Stimulated activated naive CD4-positive, alpha-beta T cell (primary cell): Measurements from ENCODE around the gene POU2AF3.
"Not testable (repeated sequence)": the region's sequence is repeated elsewhere in the genome, so short reads cannot be mapped to it uniquely, and the experiment has no call there.

Experiments used
- DNase-seq, 6 experiments: peaks; one replicate each; lab custom pipeline; 2025; lab: John Stamatoyannopoulos, UW

The POU2AF3 gene

DNA sequence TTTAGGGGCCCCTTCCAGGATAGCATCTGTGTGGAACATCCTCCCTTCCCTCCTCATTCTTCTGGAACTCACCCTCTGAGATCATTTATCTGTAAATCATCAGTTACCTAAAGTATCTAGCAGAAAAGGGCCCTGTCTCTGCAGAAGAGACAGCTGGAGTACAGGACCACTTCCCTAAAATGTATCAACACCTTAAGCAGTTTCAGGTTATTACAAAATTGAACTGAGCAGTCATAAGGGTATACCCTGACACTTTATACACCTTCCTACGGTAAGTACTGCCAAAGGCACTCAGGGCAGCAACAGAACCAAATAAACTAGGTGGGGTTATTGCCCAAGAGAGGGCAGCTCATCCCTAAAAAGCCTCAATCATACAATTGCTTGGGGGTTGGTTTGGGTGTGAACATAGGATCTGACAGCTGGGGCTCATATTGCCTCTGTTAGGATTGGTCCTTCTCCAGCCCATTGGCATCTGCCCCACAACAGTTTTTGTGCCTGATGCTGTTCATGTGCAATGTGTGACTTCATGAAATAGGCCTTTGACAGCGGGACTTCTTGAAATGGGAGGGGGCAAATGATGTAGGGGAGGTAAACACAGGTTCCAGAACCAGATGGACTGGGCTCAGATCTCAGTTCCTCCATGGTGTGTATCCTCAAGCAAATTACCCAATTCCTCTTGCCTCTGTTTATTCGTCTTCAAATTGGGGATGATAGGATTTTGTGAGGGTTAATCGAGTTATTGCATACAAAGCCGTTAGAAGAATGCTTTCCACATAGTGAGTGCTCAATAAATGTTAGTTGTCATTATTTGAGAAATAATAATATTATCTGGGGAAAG, 2.9 kb downstream of the POU2AF3 start:
- no peak for DNase-seq

- DNase-seq: no peak
Observed at GRCh38 chr11:111301842-111302118, 3.4 kb downstream of the POU2AF3 start.

DNA sequence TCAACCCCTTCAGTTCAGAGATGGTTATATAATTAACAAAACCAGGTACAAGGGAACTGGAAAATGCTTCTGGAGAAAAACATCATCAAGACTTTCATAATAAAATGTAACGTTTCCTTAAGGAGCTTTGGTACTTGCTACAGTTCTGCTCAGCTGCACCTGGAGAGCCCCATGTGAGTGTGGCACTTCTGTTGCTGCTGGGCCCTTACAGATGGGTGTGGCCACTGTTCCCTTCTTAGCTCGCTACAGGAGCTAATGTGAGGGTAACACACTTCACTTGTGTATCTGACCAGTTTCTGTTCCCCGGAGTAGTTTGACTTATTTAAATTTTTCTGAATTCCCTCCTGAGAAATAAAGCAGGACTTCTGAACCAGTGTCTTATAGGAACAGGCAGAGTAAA, 4.0 kb downstream of the POU2AF3 start:
- no peak for DNase-seq

DNA sequence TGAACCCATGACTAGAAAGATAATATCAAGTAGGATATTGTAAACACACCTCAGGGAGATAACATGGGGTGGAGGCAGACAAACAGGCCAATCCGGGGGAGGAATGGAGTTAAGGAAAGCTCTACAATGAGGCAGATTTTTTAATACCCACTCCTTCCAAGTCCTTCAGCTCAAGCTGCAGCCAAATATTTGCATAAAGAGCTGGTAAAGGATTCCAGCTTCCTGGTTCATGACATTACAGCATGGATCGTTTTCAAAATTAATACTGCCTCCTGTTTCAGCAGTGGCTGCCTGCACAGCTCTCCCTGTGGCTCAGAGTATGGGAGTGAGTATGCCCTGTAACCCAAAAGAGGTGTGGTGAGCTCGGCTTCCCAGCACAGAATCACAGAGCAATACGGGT, 5.1 kb downstream of the POU2AF3 start:
- no peak for DNase-seq

- DNase-seq: no peak
Observed at GRCh38 chr11:111305162-111305802, 6.9 kb downstream of the POU2AF3 start.

DNA sequence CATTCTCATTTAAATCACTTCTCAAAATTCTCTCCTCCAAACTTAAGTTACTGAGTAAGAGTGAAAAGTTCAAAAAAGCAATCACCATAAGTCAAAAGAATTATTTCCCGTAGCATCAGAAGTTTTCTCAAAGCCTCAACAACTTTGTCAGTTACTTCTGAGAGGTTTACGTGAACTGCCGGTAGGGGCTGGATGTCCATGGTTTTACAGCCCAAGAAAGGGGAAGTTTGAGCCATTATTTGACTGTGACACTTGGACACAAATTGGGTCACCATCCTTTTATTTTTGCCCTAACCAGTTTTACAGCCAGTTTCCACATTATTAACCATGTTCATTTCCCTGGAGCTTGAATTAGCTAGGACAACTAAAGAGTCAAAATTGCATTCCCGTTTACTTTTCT, 7.5 kb downstream of the POU2AF3 start:
- DNase-seq: no peak

DNA sequence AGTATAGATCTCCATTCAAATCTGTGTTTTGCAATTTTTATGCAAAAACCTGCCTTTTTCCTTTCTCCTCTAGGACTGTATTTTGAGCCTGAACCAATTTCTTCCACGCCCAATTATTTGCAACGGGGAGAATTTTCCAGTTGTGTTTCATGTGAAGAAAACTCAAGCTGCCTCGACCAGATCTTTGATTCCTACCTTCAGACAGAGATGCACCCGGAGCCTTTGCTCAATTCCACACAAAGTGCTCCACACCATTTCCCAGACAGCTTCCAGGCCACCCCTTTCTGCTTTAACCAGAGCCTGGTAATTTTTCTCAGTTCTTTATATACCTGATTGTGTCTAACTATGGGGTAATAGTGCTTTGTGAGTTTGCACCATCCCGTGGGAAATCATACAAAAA, 8.0 kb downstream of the POU2AF3 start:
- no peak for DNase-seq

DNA sequence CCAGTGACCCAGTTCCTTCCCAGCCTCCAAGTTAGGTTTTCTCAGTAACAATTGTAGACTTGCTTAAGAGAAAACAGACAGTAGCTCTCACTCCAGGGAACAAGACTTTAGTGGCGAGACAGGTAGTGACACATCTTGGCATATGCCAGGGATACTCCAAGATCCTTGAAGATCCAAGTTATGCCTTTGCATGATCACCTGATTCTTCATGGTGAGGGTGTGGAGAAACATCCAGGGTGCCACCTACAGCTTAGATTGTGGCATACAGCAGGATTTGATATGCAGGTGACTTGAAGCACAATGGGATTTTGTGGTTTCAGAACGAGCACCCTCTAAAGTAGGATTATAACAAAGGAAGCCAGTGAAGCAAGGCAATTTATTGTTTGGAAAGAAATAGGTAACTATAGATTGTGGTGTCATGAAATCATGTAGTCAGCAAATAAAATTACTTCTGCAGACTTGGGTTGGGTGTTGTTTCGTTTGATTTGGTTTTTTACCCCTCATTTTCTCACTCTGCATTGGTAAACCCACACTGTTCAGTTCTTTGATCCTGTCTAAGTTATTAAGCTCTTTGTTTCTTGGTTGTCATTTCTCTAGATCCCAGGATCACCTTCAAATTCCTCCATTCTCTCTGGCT, 9.2 kb downstream of the POU2AF3 start:
- no peak for DNase-seq

DNA sequence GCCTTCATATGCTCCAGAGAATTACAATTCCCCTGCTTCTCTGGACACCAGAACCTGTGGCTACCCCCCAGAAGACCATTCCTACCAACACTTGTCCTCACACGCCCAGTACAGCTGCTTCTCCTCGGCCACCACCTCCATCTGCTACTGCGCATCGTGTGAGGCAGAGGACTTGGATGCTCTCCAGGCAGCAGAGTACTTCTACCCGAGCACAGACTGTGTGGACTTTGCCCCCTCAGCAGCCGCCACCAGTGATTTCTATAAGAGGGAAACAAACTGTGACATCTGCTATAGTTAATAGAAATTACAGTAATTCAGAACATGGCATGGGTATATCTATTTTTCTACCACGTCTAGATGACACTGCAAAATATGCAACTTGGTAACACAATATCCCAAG, 9.8 kb downstream of the POU2AF3 start:
- no peak for DNase-seq

DNA sequence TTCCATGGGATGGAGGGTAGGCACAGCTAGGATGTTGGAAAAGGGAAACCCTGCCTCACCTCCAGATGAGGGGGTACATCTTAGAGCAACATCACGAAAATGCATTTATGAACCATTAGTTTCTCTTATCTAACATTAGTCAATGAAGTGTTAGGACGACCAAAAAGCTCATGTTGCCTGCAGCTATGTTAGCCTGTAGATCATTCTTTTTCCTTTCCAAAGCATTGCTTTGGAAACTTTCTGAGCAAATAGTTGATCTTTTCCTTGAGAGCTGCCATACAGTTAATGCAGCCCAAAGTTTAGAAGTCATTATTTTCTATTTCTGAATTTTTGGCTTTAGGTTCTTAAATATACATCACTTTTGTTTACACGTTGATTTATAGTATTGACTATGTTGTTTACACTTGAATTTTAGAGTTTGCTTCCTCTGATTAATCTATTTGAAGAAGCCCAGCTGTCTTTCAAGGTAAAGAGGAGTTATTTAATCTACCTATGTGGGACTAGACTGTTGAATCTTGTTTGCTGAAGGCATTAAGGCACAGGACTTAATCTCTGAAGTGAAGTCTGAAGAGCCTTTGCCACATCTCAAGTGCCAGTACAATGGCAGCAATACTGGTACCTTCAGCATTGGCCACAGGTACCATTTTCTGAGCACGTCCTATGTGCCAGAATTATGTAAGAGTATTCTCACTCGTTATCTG, 11.0 kb downstream of the POU2AF3 start:
- no peak for DNase-seq

- no peak for DNase-seq
Observed at GRCh38 chr11:111310088-111310487, 11.7 kb downstream of the POU2AF3 start.

GRCh38 chr11:111310723-111311122, 12.4 kb downstream of the POU2AF3 start:
- DNase-seq: no peak

DNA sequence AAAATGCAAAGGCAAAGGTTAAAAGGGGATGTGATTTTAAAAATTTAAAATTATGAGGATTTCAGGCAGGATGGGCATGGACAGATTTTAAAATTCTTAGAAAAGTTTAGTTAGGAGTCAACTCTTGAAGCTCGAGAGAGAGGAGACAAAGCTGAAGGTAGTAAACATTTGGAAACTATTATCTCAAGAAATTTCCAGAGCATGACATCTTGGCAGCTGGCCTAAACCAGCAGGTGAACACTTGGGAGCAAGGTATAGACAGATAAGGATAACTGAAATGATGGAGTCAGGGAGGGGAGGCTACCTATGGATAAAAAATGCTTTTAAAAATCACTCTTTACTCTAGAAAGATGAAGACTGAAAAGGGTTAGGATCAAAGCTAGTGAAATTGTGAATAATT, 13.7 kb downstream of the POU2AF3 start:
- DNase-seq: no peak

DNA sequence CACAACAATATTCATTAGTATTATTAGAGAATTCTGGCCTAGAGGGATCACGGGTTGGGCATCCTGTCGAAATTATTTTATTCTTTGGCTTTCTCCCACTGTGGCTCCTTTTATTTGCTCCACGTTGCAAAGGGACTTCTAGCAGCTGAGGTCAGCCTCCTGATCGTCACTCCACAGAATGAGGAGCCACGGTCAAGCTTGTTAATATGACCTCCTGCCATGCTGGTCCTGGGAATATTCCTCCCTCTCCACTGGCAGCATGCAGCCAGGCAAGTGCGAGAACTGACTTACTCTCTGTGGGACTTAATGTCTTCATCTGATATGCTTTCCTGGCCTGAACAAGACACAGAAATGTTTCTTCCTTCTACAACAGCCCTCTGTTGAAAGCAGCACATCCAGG, 20.9 kb downstream of the POU2AF3 start:
- no peak for DNase-seq

DNA sequence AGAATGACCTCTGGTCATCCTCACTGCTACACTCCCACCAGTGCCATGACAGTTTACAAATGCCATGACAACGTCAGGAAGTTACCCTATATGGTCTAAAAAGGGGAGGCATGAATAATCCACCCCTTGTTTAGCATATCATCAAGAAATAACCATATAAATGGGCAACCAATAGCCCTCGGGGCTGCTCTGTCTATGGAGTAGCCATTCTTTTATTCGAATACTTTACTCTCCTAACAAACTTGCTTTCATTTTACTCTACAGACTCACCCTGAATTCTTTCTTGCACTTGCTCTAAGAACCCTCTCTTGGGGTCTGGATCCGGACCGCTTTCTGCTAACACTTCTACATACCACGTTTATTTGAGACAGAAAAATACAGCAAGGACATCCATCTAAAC, 21.9 kb downstream of the POU2AF3 start:
- DNase-seq: not testable (repeated sequence)

GRCh38 chr11:111320728-111321568, 22.6 kb downstream of the POU2AF3 start:
- no peak for DNase-seq

DNA sequence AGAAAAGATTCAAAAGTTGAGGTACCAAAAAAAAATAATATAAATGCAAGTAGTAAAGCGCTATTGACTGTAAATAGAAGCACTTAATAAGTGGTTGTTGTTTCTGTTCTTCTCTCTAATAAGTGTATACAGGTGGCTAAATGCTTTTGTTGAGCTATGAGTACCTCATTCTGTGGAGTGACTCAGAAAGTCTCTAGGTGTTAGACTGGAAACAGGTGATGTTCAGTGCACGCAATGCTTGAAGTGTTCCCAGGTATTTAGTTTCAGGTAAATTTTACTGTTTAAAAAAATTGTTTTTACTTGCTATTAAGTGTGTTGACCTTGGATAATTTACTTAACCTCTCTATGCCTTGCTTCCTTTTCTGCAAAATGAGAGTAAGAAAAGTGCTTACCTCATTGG, 24.2 kb downstream of the POU2AF3 start:
- DNase-seq: no peak

DNA sequence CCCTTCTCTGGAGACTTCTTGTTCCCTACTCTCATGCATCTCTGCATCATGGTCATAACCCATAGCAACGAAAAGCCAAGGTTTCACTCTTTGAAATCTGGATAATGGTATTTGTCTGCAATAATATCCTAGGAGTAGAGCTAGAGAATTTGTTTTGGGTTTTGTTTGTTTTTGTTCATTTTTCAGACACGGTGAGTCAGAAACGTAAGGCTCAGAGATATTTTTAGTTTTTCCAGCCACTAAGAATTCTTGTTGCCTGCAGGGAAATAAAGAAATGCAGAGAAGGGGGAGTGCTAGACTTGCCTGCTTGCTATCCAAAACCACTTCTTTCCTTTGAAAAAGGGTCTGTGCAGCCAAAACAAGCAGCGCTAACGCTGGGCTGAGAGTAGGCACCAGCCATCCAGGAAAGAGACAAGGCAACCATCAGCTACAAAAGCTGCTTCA, 26.0 kb downstream of the POU2AF3 start:
- DNase-seq: no peak

DNA sequence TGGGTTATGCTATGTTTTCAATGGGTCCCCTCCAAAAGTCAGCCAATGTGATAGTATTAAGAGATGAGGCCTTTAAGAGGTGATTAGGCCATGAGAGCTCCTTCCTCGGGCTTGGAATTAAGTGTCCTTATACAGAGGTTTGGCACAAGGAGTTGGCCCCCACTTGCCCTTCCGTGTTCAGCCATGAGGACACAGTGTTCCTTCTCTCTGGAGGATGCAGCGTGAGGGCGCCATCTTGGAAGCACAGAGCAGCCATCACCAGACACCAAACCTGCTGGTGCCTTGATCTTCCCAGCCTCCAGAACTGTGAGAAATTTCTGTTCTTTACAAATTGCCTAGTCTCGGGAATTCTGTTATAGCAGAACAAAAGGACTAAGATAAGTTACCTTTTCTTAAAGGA, 26.9 kb downstream of the POU2AF3 start:
- no peak for DNase-seq

- no peak for DNase-seq
Observed at GRCh38 chr11:111326824-111327223, 28.5 kb downstream of the POU2AF3 start.

- DNase-seq: no peak
Observed at GRCh38 chr11:111327908-111328624, 29.7 kb downstream of the POU2AF3 start.
